ENCODE results near the gene IRAK3. TPM values are rescaled to one million over a fixed set of nuclear protein-coding genes. Genes with fewer than 3 reads are reported as not detected.
"Not testable (repeated sequence)": the region's sequence is repeated elsewhere in the genome, so short reads cannot be mapped to it uniquely, and the experiment has no call there.

The IRAK3 gene
- total RNA-seq, 1 experiment from 2014 or later = 0.70 TPM

- TF ChIP-seq USF1 (CRISPR knock-in tag; IDR thresholded peaks at IDR 0.05) (no peak), IRF1 (CRISPR knock-in tag; IDR thresholded peaks at IDR 0.05) (no peak), GABPB1 (CRISPR knock-in tag; IDR thresholded peaks at IDR 0.05) (no peak)
Observed at GRCh38 chr12:66182956-66183355, 6.1 kb upstream of the IRAK3 start (continued).

- H3K27me3 Mint-ChIP-seq (ENCODE audit: low read depth) = peaks cover 59% of the 10 kb centered on the region
- DNase-seq (ENCODE audit: low spot score); ATAC-seq; H3K4me3 Mint-ChIP-seq; POLR2A ChIA-PET; H3K27ac Mint-ChIP-seq; H3K4me1 Mint-ChIP-seq; H3K9me3 Mint-ChIP-seq; CTCF ChIA-PET; H3K36me3 Mint-ChIP-seq: not testable (repeated sequence)
Observed at GRCh38 chr12:66184822-66185221, 4.2 kb upstream of the IRAK3 start.

GRCh38 chr12:66187036-66187435 is 2.0 kb upstream of the IRAK3 start:
- Mint-ChIP-seq H3K27me3 (ENCODE audit: low read depth) (peaks cover 80% of the 10 kb centered on the region), H3K4me3 (no peak overlapping the region), H3K36me3 (peaks cover 4% of the 10 kb centered on the region; the same call in 1 of the 2 replicates), H3K9me3 (peaks cover 7% of the 10 kb centered on the region), H3K4me1 (peaks cover 2% of the 10 kb centered on the region; the same call in 1 of the 2 replicates), H3K27ac (no peak overlapping the region)
- ChIA-PET POLR2A (no interaction called here), CTCF (no interaction called here)
- ATAC-seq (no peak), DNase-seq (ENCODE audit: low spot score) (no peak)
- TF ChIP-seq ZNF512 (CRISPR knock-in tag; IDR thresholded peaks at IDR 0.05; ENCODE audit: borderline replicate concordance) (no peak), ERG (CRISPR knock-in tag; IDR thresholded peaks at IDR 0.05) (no peak), ZNF232 (CRISPR knock-in tag; IDR thresholded peaks at IDR 0.05) (no peak), HMGXB4 (CRISPR knock-in tag; IDR thresholded peaks at IDR 0.05) (no peak), OVOL2 (CRISPR knock-in tag; IDR thresholded peaks at IDR 0.05; ENCODE audit: borderline replicate concordance) (no peak), NR3C1 (CRISPR knock-in tag; conservative IDR thresholded peaks at IDR 0.05; ENCODE audit: low read depth) (no peak), IRF1 (CRISPR knock-in tag; IDR thresholded peaks at IDR 0.05) (no peak), TCF7 (CRISPR knock-in tag; IDR thresholded peaks at IDR 0.05; ENCODE audit: low read depth) (no peak), ZBTB43 (CRISPR knock-in tag; IDR thresholded peaks at IDR 0.05) (no peak)

GRCh38 chr12:66187821-66188220 is 1.2 kb upstream of the IRAK3 start:
- H3K27ac Mint-ChIP-seq = no peak overlapping the region
- ChIA-PET CTCF (no interaction called here), POLR2A (no interaction called here)
- peaks cover 4% of the 10 kb centered on the region; the same call in 1 of the 2 replicates for H3K36me3 Mint-ChIP-seq
- ATAC-seq (no peak), DNase-seq (ENCODE audit: low spot score) (no peak)
- H3K27me3 Mint-ChIP-seq (ENCODE audit: low read depth) = peaks cover 80% of the 10 kb centered on the region
- H3K4me1 Mint-ChIP-seq = peaks cover 2% of the 10 kb centered on the region; the same call in 1 of the 2 replicates
- H3K9me3 Mint-ChIP-seq = peaks cover 7% of the 10 kb centered on the region
- H3K4me3 Mint-ChIP-seq = peak overlapping the region; percentile 62
- TF ChIP-seq ELF4 (CRISPR knock-in tag; IDR thresholded peaks at IDR 0.05; ENCODE audit: low read depth) (no peak), ZNF425 (CRISPR knock-in tag; conservative IDR thresholded peaks at IDR 0.05) (no peak), ZNF671 (CRISPR knock-in tag; IDR thresholded peaks at IDR 0.05) (no peak), ZNF396 (CRISPR knock-in tag; IDR thresholded peaks at IDR 0.05; ENCODE audit: borderline replicate concordance) (no peak), TEAD1 (CRISPR knock-in tag; IDR thresholded peaks at IDR 0.05) (no peak), SOX15 (CRISPR knock-in tag; IDR thresholded peaks at IDR 0.05) (no peak), ZNF232 (CRISPR knock-in tag; IDR thresholded peaks at IDR 0.05) (no peak), ATF3 (CRISPR knock-in tag; conservative IDR thresholded peaks at IDR 0.05) (no peak), HMGA2 (CRISPR knock-in tag; IDR thresholded peaks at IDR 0.05) (no peak), ZBTB21 (CRISPR knock-in tag; IDR thresholded peaks at IDR 0.05; ENCODE audit: borderline replicate concordance) (no peak)
